Esophagus squamous epithelium (tissue), 5 donors: Measurements from ENCODE around the gene FUBP3. TPM values are rescaled to one million over a fixed set of nuclear protein-coding genes. Genes with fewer than 3 reads are reported as not detected.

ENCODE experiments used
- DNase-seq: peaks from one replicate; lab custom pipeline; 2025; lab: John Stamatoyannopoulos, UW
- H3K27ac ChIP-seq, 4 donors: fragments of 200-600 bp; sonication (generic); one replicate each; pipeline ENCODE4 v1.5.1; 2016 to 2019; ENCODE audit warnings: mild to moderate bottlenecking in 1 of 4
- H3K27me3 ChIP-seq, 4 donors: fragments of 200-600 bp; sonication (generic); 1 replicate in 3 of 4; 2 replicates in 1 of 4; pipeline versions ENCODE4 v1.5.1 to v1.6.0; 2017 to 2021; ENCODE audit warnings: antibody characterized with exemption in 1 of 4
- H3K36me3 ChIP-seq, 3 donors: fragments of 200-600 bp; sonication (generic); one replicate each; pipeline ENCODE4 v1.5.1; 2016 to 2019
- H3K4me1 ChIP-seq, 3 donors: fragments of 200-600 bp; sonication (generic); one replicate each; pipeline ENCODE4 v1.5.1; 2017 to 2019
- H3K4me3 ChIP-seq, 4 donors: fragments of 200-600 bp; sonication (generic); 1 replicate in 3 of 4; 2 replicates in 1 of 4; pipeline ENCODE4 v1.5.1; 2016 to 2019; ENCODE audit warnings: mild to moderate bottlenecking in 2 of 4, moderate library complexity in 1 of 4
- H3K9me3 ChIP-seq, 3 donors: fragments of 200-600 bp; sonication (generic); one replicate each; pipeline ENCODE4 v1.5.1; 2016 to 2019
- CTCF ChIP-seq, 6 experiments: fragments of 450-650 bp in 4 of 6; fragments of 200-600 bp in 2 of 6; sonication (generic) in 2 of 6; IDR thresholded peaks; one replicate each; pipeline ENCODE4 v1.5.1; 2016 to 2019; ENCODE audit warnings: antibody characterized with exemption in 6 of 6, mild to moderate bottlenecking in 4 of 6, moderate library complexity in 4 of 6
- POLR2A ChIP-seq, 4 donors: fragments of 450-650 bp; IDR thresholded peaks; one replicate each; pipeline ENCODE4 v1.6.1; 2017; ENCODE audit warnings: antibody characterized with exemption in 4 of 4, mild to moderate bottlenecking in 4 of 4, moderate library complexity in 3 of 4
- WGBS, 2 donors: methylation state at CpG; one replicate each; pipeline ENCODE4 v1.1.5; 2018; 5-methylcytosine and 5-hydroxymethylcytosine counted together
- intact Hi-C: fragments of 100-400 bp; cut with DNase I; formaldehyde crosslinking; loops from one replicate; pipeline ENCODE4 v1.15.0; 2022
- total RNA-seq, 4 donors: library from RNA; depleted of rRNA; stranded (reverse); fragments of >200 nt; gene quantifications; one replicate each; pipeline ENCODE4 v1.1.0, GENCODE V29; 2016
- donor health status: DM: yes; HTN: yes; CAD: no.

FUBP3 gene
- total RNA-seq, 4 donors from 2014 or later: 28.2 to 39.0 (median 33.9) TPM

- no peaks in the 10 kb centered on the region for H3K27me3 ChIP-seq
- H3K36me3 ChIP-seq: peaks cover 6 to 93% (median 11%) of the 10 kb centered on the region in 3 donors
- H3K4me1 ChIP-seq: no peaks in the 10 kb centered on the region
- DNase-seq: no peak
- no peak for TF ChIP-seq POLR2A (IDR thresholded peaks at IDR 0.05)
- no peak for TF ChIP-seq CTCF (IDR thresholded peaks at IDR 0.05)
- no peak overlapping the region for H3K27ac ChIP-seq
- no peak overlapping the region for H3K4me3 ChIP-seq
- no peaks in the 10 kb centered on the region for H3K9me3 ChIP-seq
- WGBS, 2 donors: 77 to 92% methylated on average over 6 of the region's 6 CpGs
- intact Hi-C loops: no loop called here
Observed at GRCh38 chr9:130608554-130609134, 29.3 kb downstream of the FUBP3 start.

GRCh38 chr9:130609163-130609562 lies 29.8 kb downstream of the FUBP3 start:
- intact Hi-C loops: no loop called here
- 87 to 96% methylated on average over 4 to 6 of the region's 9 CpGs for WGBS, 2 donors
- peaks cover 6 to 93% (median 11%) of the 10 kb centered on the region in 3 donors for H3K36me3 ChIP-seq
- H3K27me3 ChIP-seq: no peaks in the 10 kb centered on the region
- no peak for TF ChIP-seq POLR2A (IDR thresholded peaks at IDR 0.05)
- no peak overlapping the region for H3K4me3 ChIP-seq
- H3K9me3 ChIP-seq: no peaks in the 10 kb centered on the region
- H3K27ac ChIP-seq: no peak overlapping the region
- no peaks in the 10 kb centered on the region for H3K4me1 ChIP-seq
- DNase-seq: no peak

GRCh38 chr9:130610862-130611707 lies 31.7 kb downstream of the FUBP3 start:
- H3K36me3 ChIP-seq: peaks cover 6 to 95% (median 27%) of the 10 kb centered on the region in 3 donors
- H3K27ac ChIP-seq: peak overlapping the region in 3 of 4 donors; percentile 2 to 59 (median 28)
- no peak for DNase-seq
- H3K4me3 ChIP-seq: no peak overlapping the region
- no peaks in the 10 kb centered on the region for H3K9me3 ChIP-seq
- no peaks in the 10 kb centered on the region for H3K27me3 ChIP-seq
- intact Hi-C loops: no loop called here
- no peaks in the 10 kb centered on the region for H3K4me1 ChIP-seq
- WGBS, 2 donors: 57 to 72% methylated on average over 7 of the region's 8 CpGs
- TF ChIP-seq POLR2A (IDR thresholded peaks at IDR 0.05): no peak
- no peak for TF ChIP-seq CTCF (IDR thresholded peaks at IDR 0.05)

- no peak for DNase-seq
- WGBS, 2 donors: 93 to 95% methylated on average over 10 of the region's 10 CpGs
- no peak for TF ChIP-seq POLR2A (IDR thresholded peaks at IDR 0.05)
- TF ChIP-seq CTCF (IDR thresholded peaks at IDR 0.05): no peak
- Histone ChIP-seq H3K27me3 (no peaks in the 10 kb centered on the region), H3K36me3 (peaks cover 23 to 99% (median 52%) of the 10 kb centered on the region in 3 donors), H3K27ac (no peak overlapping the region), H3K9me3 (no peaks in the 10 kb centered on the region), H3K4me3 (no peak overlapping the region), H3K4me1 (no peaks in the 10 kb centered on the region)
- intact Hi-C loops: no loop called here
Observed at GRCh38 chr9:130616451-130616850, 37.1 kb downstream of the FUBP3 start.

GRCh38 chr9:130623466-130623865 lies 44.1 kb downstream of the FUBP3 start:
- TF ChIP-seq CTCF (IDR thresholded peaks at IDR 0.05): no peak

More at GRCh38 chr9:130623466-130623865, 44.1 kb downstream of the FUBP3 start:
- no peak for DNase-seq
- Histone ChIP-seq H3K27ac (no peak overlapping the region), H3K27me3 (no peaks in the 10 kb centered on the region), H3K36me3 (peaks cover 42 to 100% (median 52%) of the 10 kb centered on the region in 3 donors), H3K4me3 (no peak overlapping the region), H3K9me3 (no peaks in the 10 kb centered on the region), H3K4me1 (no peaks in the 10 kb centered on the region)
- intact Hi-C loops: no loop called here
- WGBS, 2 donors: 88 to 91% methylated on average over 8 to 10 of the region's 10 CpGs
